Midbrain (tissue), 1 donor: Measurements from ENCODE around the gene KANTR.

Source experiments
- DNase-seq: peaks from one replicate; lab custom pipeline; 2025; lab: John Stamatoyannopoulos, UW

Gene KANTR

DNA sequence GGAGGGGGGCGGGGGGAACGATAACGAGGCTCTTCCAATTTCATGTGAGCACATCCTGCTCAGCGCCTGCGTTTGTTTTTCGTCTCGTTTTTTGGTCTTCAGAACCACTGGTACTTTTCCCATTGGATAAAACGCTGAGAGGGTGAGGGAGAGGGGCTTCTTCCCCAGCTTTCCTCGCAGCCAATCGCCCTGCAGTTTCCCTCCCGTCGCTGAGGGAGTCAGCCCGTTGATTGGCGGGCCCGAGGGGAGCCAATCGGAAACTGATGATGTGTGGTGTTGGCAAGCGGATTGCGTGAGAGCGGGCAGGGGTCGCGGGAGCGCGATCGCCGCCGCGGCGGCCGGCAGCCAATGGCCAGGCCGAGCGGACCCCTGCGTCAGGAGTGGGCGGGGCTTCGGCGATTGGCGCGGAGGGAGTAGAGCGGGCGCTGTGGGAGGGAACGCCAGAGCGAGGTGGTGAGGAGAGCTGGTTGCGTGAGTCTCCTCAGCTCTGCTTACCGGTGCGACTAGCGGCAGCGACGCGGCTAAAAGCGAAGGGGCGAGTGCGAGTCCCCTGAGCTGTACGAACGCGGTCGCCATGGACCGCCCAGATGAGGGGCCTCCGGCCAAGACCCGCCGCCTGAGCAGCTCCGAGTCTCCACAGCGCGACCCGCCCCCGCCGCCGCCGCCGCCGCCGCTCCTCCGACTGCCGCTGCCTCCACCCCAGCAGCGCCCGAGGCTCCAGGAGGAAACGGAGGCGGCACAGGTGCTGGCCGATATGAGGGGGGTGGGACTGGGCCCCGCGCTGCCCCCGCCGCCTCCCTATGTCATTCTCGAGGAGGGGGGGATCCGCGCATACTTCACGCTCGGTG lies 11.8 kb upstream of the KANTR start, which contains the start of gene TSPYL2:
TSPYL2 (plus strand) TSS at position 443 of the 848 bp plus-strand sequence; CDS start at position 575, 132 bp downstream.
- peak; percentile 92 for DNase-seq

DNA sequence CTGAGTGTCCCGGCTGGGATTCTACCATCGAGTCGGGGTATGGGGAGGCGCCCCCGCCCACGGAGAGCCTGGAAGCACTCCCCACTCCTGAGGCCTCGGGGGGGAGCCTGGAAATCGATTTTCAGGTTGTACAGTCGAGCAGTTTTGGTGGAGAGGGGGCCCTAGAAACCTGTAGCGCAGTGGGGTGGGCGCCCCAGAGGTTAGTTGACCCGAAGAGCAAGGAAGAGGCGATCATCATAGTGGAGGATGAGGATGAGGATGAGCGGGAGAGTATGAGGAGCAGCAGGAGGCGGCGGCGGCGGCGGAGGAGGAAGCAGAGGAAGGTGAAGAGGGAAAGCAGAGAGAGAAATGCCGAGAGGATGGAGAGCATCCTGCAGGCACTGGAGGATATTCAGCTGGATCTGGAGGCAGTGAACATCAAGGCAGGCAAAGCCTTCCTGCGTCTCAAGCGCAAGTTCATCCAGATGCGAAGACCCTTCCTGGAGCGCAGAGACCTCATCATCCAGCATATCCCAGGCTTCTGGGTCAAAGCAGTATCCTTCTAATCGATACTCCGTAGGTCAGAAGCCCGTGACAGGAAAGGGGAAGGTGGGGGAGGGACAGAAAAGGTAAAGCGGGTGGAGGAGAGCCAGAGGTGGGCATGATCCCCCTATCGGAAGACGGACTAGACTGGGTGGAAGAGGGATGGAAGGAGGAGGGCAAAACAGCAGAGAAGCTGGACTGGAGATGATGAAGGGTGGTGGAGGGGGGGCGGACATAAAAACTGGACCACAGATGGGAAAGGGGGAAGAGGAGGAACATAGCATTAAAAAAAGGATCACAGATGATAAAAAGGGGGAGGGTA lies 10.9 kb upstream of the KANTR start:
- DNase-seq, result no peak

DNA sequence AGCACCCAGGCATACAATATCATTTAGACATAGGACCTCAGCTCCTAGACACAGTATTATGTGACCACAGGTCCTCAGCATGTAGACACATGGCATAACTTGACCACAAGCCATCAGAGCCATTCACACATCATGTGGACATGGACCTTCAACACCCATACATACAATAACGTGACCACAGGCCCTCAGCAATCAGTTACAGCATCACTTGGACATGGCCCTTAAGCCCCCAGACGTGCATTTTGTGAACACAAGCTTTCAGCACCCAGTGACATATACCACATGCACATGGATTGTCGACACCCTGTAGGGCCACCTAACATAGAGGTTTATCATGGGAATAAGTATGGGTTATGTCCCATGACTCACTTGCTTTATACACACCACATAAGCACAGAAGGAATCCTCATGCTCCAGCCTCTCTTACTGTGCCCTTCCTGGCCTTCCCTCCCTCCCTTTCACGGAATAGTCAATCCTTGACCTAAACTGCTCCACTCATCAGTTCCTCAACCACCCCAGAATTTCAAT lies 9.8 kb upstream of the KANTR start:
- no peak for DNase-seq

DNA sequence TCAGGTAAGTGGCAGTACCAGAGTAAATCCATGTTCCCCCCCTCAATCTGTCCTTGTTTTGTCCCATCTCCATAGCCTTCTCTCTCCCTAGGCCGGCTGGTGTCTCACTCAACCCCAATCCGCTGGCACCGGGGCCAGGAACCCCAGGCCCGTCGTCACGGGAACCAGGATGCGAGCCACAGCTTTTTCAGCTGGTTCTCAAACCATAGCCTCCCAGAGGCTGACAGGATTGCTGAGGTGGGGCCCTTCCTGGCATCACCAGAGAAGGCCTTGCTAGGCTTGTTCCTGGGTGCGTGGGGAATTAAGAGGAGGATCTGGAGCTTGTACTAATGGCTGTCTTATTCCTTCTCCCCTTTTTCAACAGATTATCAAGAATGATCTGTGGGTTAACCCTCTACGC lies 9.1 kb upstream of the KANTR start:
- no peak for DNase-seq

GRCh38 chrX:53085661-53086229 lies 8.2 kb upstream of the KANTR start:
- DNase-seq, result no peak

DNA sequence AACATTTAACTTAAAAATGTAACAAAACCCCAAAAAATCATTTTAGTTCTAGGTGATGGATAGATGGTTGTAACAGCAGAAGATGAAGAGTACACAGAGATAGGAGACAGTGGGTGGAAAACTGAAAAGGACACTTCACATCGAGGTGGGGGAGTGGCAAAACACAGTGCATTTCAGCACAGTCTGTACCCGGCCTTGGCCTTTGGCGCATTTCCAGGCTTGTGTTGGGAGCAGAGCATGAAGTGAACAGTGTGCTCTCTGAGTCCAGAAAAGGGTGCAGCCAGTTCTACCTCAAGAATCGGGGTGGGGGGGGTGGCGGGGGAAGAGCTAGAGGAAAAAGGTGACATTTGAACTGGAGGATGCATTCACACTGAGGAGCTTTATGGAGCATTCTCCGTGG lies 7.5 kb upstream of the KANTR start:
- DNase-seq, result peak; percentile 36

- DNase-seq, result no peak
Observed at GRCh38 chrX:53087388-53087831, 6.5 kb upstream of the KANTR start.

- peak; percentile 54 for DNase-seq
Observed at GRCh38 chrX:53088136-53088974, 5.6 kb upstream of the KANTR start.

DNA sequence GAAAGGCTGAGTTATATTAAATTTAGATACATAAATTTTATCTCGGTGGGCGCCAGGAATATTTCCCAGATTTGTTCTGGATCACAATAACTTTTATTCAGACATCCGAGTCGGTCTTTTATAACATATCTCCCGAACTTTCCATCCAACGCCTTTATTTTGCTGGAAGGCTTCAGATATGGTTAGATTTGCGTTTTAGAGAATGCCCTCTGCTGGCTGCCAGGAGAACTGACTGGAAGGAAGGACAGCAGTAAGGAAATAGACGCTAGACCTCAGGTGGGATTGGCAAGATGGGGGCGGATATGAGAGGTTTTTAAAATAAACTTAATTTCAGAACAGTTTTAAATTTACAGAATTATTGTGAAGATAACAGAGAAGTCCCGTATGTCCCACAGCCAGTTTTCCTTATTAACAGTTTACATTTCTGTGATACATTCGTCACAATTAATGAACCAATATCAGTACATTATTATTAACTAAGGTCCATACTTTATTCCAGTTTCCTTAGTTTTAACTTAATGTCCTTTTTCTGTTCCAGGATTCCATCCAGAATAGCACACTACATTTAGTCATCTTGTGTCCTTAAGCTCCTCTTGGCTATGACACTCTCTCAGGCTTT lies 4.6 kb upstream of the KANTR start:
- DNase-seq, result peak; percentile 63

DNA sequence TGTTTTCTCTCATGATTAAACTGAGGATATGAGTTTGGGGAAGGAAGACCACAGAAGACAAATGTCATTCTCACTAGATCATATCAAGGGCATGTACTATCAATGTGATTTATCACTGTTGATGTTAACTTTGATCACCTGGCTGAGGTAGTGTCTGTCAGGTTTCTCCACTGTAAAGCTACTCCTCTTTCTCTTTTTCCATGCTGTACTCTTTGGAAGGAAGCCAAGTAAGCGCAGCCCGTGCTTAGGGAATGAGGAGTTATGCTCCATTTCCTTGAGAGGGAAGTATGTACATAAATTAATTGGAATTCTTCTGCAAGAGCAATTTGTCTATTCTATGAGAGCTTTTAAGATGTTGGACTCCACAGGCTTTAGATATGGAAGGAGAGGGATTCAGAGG lies 4.0 kb upstream of the KANTR start:
- DNase-seq, result no peak

DNA sequence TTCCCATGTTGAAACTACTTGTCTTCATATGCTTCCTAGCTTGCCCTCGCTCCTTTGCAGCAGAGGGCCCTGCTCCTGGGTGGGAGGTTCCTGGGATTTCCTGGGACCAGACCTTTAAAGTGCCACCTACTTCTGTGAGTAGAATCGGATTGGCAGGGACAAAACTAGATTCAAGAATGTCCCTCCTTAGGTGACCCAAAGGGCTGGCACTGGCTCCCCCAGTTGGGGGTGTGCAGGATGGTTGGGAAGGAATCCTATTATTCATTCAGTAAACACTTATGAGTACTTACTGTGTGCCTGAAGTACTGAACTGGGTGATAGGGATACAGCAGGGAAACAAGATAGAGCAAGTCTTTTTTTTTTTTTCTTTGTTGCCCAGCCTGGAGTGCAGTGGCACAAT lies 2.6 kb upstream of the KANTR start:
- no peak for DNase-seq

- DNase-seq, result peak; percentile 36
Observed at GRCh38 chrX:53093177-53093655, 726 bp upstream of the KANTR start.

GRCh38 chrX:53094582-53094905 lies 602 bp downstream of the KANTR start:
- DNase-seq, result no peak

GRCh38 chrX:53095796-53096195 lies 1.9 kb downstream of the KANTR start:
- no peak for DNase-seq

DNA sequence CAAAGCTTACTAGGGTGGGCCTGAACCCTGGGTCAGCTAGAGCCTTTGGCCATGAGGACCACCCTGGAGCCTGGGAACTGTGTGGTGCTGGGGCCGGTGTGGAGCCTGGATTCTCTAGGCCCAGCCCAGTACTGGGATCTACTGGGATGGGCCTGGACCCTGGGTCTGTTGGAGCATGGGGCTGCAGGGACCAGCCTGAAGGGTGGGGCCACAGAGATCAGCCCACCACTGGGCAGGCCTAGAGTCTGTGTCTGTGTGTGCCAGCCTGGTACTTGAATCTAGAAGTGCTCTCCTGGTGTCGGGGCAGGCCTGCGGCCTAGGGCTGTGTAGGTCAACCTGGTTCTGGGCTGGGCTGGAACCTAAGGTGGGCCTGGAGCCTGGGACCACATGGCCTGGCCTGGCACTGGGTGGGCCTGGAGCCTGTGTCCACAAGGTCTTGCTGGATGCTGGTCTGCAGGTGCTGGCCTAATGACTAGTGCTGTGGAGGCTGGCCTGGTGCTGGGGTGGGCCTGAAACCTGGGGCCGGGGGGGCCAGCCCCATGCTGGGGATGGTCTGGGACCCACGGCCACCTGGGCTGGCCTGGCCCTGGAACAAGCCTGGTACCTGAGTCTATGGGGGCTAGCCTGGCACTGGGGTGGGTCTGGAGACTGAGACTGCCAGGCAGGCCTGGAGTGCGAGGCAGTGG lies 21.1 kb downstream of the KANTR start:
- no peak for DNase-seq

- no peak for DNase-seq
Observed at GRCh38 chrX:53115550-53115874, 21.6 kb downstream of the KANTR start.

GRCh38 chrX:53116101-53116500 lies 22.2 kb downstream of the KANTR start:
- peak; percentile 6 for DNase-seq

DNA sequence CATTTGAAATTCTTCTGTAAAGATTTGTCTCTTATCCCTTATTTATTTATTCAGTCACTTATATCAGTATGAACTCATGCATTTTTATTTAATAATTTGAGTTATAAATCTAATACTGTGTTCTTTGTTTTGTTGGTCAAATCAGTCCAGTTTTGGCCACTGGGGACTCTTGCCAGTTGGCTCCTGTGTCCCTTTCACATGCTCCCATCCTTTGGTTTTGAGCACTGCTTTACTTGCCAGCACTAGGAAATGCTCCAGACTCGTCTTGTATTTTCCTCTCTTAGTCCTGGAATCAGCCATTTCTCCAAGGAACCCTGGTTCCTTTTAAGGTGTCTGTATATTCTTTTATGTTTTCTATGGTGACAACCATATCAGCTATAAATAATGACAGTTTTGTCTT lies 28.1 kb downstream of the KANTR start:
- peak; percentile 2 for DNase-seq

DNA sequence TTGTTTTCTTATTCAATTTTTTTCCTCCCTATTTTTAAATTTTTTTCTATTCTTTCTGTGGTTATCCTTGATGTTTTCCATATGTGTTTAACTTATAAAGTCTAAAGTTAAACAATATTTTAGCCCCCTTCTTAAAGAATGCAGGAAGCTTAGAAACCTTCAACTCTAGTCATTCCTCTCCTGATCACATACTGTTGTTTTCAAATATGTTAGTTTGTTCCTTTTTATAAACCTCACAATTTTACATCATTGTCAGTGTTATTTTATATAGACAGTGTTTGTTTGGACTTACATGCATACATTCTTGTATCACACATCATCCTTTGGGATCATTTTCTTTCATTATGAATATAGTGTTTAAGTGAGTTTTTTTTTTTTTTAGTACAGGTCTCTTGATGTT lies 31.6 kb downstream of the KANTR start:
- no peak for DNase-seq

- no peak for DNase-seq
Observed at GRCh38 chrX:53126377-53126776, 32.4 kb downstream of the KANTR start.
